NT2/D1 (cell line): ENCODE measurements around the gene MYLK.

Experiments
- YY1 ChIP-seq: IDR thresholded peaks from 2 replicates; pipeline ENCODE4 v1.6.1; 2011; ENCODE audit not compliant: insufficient read length, insufficient read depth
- ZNF274 ChIP-seq: IDR thresholded peaks from 2 replicates; pipeline ENCODE4 v1.6.1; 2011; ENCODE audit warnings: mild to moderate bottlenecking, low read depth, low read length

DNA sequence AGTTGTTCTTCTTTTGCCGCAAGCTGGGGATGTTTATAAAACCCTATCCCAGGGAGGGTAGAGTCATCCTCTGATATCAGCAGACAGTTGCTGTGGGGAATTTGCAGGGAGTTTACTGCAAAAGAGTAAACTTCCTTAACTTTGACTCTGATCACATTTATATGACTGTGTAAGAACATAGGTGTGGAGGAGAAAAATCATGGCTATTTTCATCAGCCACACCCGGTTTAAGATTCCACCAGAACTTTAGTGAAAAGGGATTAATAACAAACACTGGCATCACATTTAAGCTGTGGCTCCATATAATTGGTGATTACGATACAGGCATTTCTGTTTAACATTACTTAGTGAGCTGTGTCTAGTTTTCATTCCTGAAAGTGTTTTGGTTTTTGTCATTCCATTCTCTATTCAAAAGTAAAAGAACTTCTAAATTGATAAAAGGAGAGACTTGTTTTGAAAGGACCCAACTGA is 143.1 kb downstream of the MYLK start:
- TF ChIP-seq ZNF274 (no peak), YY1 (no peak)
